Smooth muscle cell (in vitro differentiated cells): ENCODE data around the gene ATF6. TPM values are rescaled to one million over a fixed set of nuclear protein-coding genes. Genes with fewer than 3 reads are reported as not detected.

Experiments
- DNase-seq: peaks from one replicate; lab custom pipeline; 2025; ENCODE audit not compliant: unreplicated experiment; lab: John Stamatoyannopoulos, UW
- H2AFZ ChIP-seq: fragments of 200-600 bp; sonication (generic); 2 replicates; pipeline ENCODE4 v1.6.0; 2016; ENCODE audit warnings: antibody characterized with exemption, low read depth, mild to moderate bottlenecking
- H3F3A ChIP-seq: fragments of 200-600 bp; sonication (generic); 2 replicates; pipeline ENCODE4 v1.6.0; 2017; ENCODE audit warnings: antibody characterized with exemption, low read depth
- H3K27ac ChIP-seq: fragments of 200-600 bp; sonication (generic); 2 replicates; pipeline ENCODE4 v1.5.1; 2016; ENCODE audit warnings: low read depth, mild to moderate bottlenecking
- H3K27me3 ChIP-seq: fragments of 200-600 bp; sonication (generic); 2 replicates; pipeline ENCODE4 v1.6.1; 2016; ENCODE audit warnings: low read depth, mild to moderate bottlenecking
- H3K36me3 ChIP-seq: fragments of 200-600 bp; sonication (generic); 2 replicates; pipeline ENCODE4 v1.5.1; 2016; ENCODE audit warnings: low read depth
- H3K4me1 ChIP-seq: fragments of 200-600 bp; sonication (generic); 2 replicates; pipeline ENCODE4 v1.5.1; 2016; ENCODE audit warnings: low read depth
- H3K4me2 ChIP-seq: fragments of 200-600 bp; sonication (generic); 2 replicates; pipeline ENCODE4 v1.6.0; 2016; ENCODE audit warnings: mild to moderate bottlenecking
- H3K4me3 ChIP-seq: fragments of 200-600 bp; sonication (generic); 2 replicates; pipeline ENCODE4 v1.5.1; 2016; ENCODE audit warnings: mild to moderate bottlenecking
- H3K79me2 ChIP-seq: fragments of 200-600 bp; sonication (generic); 2 replicates; pipeline ENCODE4 v1.6.0; 2016; ENCODE audit warnings: low read depth, mild to moderate bottlenecking
- H3K9ac ChIP-seq: fragments of 200-600 bp; sonication (generic); 2 replicates; pipeline ENCODE4 v1.6.0; 2016; ENCODE audit warnings: low read depth
- H3K9me3 ChIP-seq: fragments of 200-600 bp; sonication (generic); replicated peaks from 2 replicates; pipeline ENCODE4 v1.5.1; 2016; ENCODE audit warnings: low read depth
- H4K20me1 ChIP-seq: fragments of 200-600 bp; sonication (generic); 2 replicates; pipeline ENCODE4 v1.6.0; 2016; ENCODE audit warnings: low read depth
- CTCF ChIP-seq: fragments of 200-600 bp; sonication (generic); IDR thresholded peaks from 2 replicates; pipeline ENCODE4 v1.5.1; 2017; ENCODE audit warnings: borderline replicate concordance, mild to moderate bottlenecking, antibody characterized with exemption; ENCODE audit not compliant: insufficient read depth, poor library complexity, severe bottlenecking
- WGBS: methylation state at CpG from one replicate; pipeline ENCODE4 v1.1.7; 2016; ENCODE audit warnings: low lambda C conversion rate; 5-methylcytosine and 5-hydroxymethylcytosine counted together
- polyA plus RNA-seq: library from polyadenylated mRNA; unstranded; fragments of >200 nt; fragmentation: Nextera tagmentation; extraction: Ambion mirVana; gene quantifications from 2 replicates; pipeline ENCODE4 v1.2.1, GENCODE V29; 2016
- total RNA-seq: library from RNA; depleted of rRNA; stranded (reverse); fragments of >200 nt; gene quantifications from 2 replicates; pipeline ENCODE4 v1.2.3, GENCODE V29; 2014

ATF6 gene
- total and polyA plus RNA-seq, 2 experiments from 2014 or later: 7.8 to 22.9 TPM

- H3K36me3 ChIP-seq: no peaks in the 10 kb centered on the region
- no peak overlapping the region for H2AFZ ChIP-seq
- peak overlapping the region; percentile 45 for H3K4me2 ChIP-seq
- H4K20me1 ChIP-seq: no peaks in the 10 kb centered on the region
- H3K27ac ChIP-seq: peak overlapping the region; percentile 35
- no peaks in the 10 kb centered on the region for H3F3A ChIP-seq
- H3K9ac ChIP-seq: no peak overlapping the region
- H3K4me1 ChIP-seq: no peaks in the 10 kb centered on the region
- H3K4me3 ChIP-seq: no peak overlapping the region
- TF ChIP-seq CTCF: no peak
- H3K9me3 ChIP-seq: no peaks in the 10 kb centered on the region
- no peaks in the 10 kb centered on the region for H3K79me2 ChIP-seq
- no peak for DNase-seq
- WGBS: 34% methylated on average over 9 of the region's 9 CpGs
- H3K27me3 ChIP-seq: no peaks in the 10 kb centered on the region
Observed at GRCh38 chr1:161994175-161994668, 228.1 kb downstream of the ATF6 start.

DNA sequence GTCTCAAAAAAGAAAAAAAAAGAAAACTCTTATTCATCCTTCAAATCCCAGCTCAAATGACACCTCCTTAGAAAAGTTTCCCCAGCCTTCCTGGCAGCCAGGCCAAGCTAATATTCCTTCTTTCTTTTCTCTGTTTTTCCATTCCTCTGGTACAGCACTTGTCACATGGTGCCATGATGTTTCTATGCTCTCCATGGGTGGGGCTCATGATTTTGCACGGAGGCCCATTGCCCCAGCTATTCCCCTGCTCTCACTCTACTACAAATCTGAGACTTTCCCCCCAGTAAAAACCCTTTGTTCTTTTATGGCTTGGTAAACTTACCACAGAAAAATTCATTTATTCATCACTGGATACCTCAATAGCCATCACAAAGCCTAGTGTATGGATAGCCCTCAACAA, 231.0 kb downstream of the ATF6 start:
- no peak overlapping the region for H3K27ac ChIP-seq
- H3K4me2 ChIP-seq: no peak overlapping the region
- WGBS: 92% methylated on average over 1 of the region's 1 CpG
- H3K9me3 ChIP-seq: no peaks in the 10 kb centered on the region
- H4K20me1 ChIP-seq: no peaks in the 10 kb centered on the region
- H3K9ac ChIP-seq: no peak overlapping the region
- no peak for TF ChIP-seq CTCF
- no peaks in the 10 kb centered on the region for H3K27me3 ChIP-seq
- H3K36me3 ChIP-seq: no peaks in the 10 kb centered on the region
- H2AFZ ChIP-seq: no peak overlapping the region
- no peaks in the 10 kb centered on the region for H3K4me1 ChIP-seq
- H3K79me2 ChIP-seq: no peaks in the 10 kb centered on the region
- H3K4me3 ChIP-seq: no peak overlapping the region
- H3F3A ChIP-seq: no peaks in the 10 kb centered on the region
- DNase-seq: no peak

DNA sequence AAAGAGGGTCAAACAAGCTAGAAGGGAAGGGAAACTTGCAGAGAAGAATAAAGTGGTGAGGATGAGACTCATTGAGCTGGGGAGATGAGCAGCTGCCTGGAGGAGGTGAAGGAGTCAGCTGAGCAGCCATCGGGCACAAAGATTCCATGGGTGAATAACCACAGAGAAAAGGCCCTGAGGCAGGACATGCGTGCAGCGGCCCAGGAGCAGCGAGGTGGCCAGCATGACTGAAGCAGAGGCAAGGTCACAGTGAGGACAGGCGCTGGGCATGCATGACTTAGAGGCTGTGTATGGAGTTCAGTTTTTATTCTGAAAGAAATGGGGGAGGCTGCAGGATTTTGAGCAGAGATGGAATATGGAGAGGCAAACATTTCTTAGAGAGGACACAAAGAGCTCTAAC, 232.7 kb downstream of the ATF6 start:
- Histone ChIP-seq H4K20me1 (no peaks in the 10 kb centered on the region), H3K4me2 (no peak overlapping the region), H3K79me2 (no peaks in the 10 kb centered on the region), H3K36me3 (no peaks in the 10 kb centered on the region), H3K9ac (no peak overlapping the region), H3K27ac (no peak overlapping the region), H3K4me1 (peaks cover 5% of the 10 kb centered on the region), H3K9me3 (no peaks in the 10 kb centered on the region), H2AFZ (no peak overlapping the region), H3K27me3 (no peaks in the 10 kb centered on the region), H3K4me3 (no peak overlapping the region), H3F3A (no peaks in the 10 kb centered on the region)
- WGBS: 82% methylated on average over 5 of the region's 5 CpGs
- TF ChIP-seq CTCF: no peak
- no peak for DNase-seq

GRCh38 chr1:161999301-162000052, 233.4 kb downstream of the ATF6 start:
- Histone ChIP-seq H3F3A (no peaks in the 10 kb centered on the region), H4K20me1 (no peaks in the 10 kb centered on the region), H3K79me2 (no peaks in the 10 kb centered on the region), H2AFZ (no peak overlapping the region), H3K9ac (no peak overlapping the region), H3K4me2 (no peak overlapping the region), H3K4me3 (no peak overlapping the region), H3K4me1 (peaks cover 5% of the 10 kb centered on the region), H3K36me3 (no peaks in the 10 kb centered on the region), H3K9me3 (no peaks in the 10 kb centered on the region), H3K27ac (no peak overlapping the region), H3K27me3 (no peaks in the 10 kb centered on the region)
- WGBS: 88% methylated on average over 8 of the region's 8 CpGs
- TF ChIP-seq CTCF: no peak
- DNase-seq: no peak
